Testis (tissue), 3 donors: ENCODE data around the gene RNF144B. TPM values are rescaled to one million over a fixed set of nuclear protein-coding genes. Genes with fewer than 3 reads are reported as not detected.

Source experiments
- DNase-seq: peaks from one replicate; pipeline ENCODE4 v3.0.0-alpha.2; 2019
- H3K27ac ChIP-seq, 2 donors: fragments of 200-600 bp; sonication (generic); one replicate each; pipeline ENCODE4 v1.5.1; 2019
- H3K27me3 ChIP-seq: fragments of 200-600 bp; sonication (generic); one replicate; pipeline ENCODE4 v1.5.1; 2019
- H3K36me3 ChIP-seq: fragments of 200-600 bp; sonication (generic); one replicate; pipeline ENCODE4 v1.5.1; 2017; ENCODE audit warnings: low read depth; ENCODE audit errors: missing control alignments
- H3K4me1 ChIP-seq: fragments of 200-600 bp; sonication (generic); one replicate; pipeline ENCODE4 v1.5.1; 2019
- H3K4me3 ChIP-seq, 2 donors: fragments of 200-600 bp; sonication (generic); one replicate each; pipeline ENCODE4 v1.5.1; 2017 to 2019
- H3K9me3 ChIP-seq: fragments of 200-600 bp; sonication (generic); one replicate; pipeline ENCODE4 v1.5.1; 2017
- POLR2A ChIP-seq: fragments of 450-650 bp; IDR thresholded peaks from one replicate; pipeline ENCODE4 v1.6.1; 2017; ENCODE audit warnings: antibody characterized with exemption, mild to moderate bottlenecking, moderate library complexity
- WGBS, 2 donors: methylation state at CpG; one replicate each; pipeline ENCODE4 v1.1.5; 2018; 5-methylcytosine and 5-hydroxymethylcytosine counted together
- intact Hi-C: fragments of 100-400 bp; cut with DNase I; formaldehyde crosslinking; loops from one replicate; pipeline ENCODE4 v1.15.1; 2023; ENCODE audit warnings: low total_unique reads
- polyA plus RNA-seq: library from polyadenylated mRNA; stranded (reverse); fragments of 350-450 nt; fragmentation: Illumina TruSeq; extraction: RNeasy Lipid Tissue Mini Kit (QIAGEN cat#74804); gene quantifications from one replicate; pipeline ENCODE4 v1.2.3, GENCODE V29; 2014; ENCODE audit warnings: low read depth, low replicate concordance; ENCODE audit not compliant: insufficient read depth
- total RNA-seq, 2 donors: library from RNA; depleted of rRNA; stranded (reverse); fragments of >200 nt; gene quantifications; one replicate each; pipeline ENCODE4 v1.2.3, GENCODE V29; 2016
- TF ChIP-seq, protein P1 (sequence below), 3 experiments: fragments of 450-650 bp in 2 of 3; fragments of 200-600 bp in 1 of 3; sonication (generic) in 1 of 3; IDR thresholded peaks; one replicate each; pipeline ENCODE4 v1.5.1; 2016 to 2019; ENCODE audit warnings: antibody characterized with exemption in 3 of 3, mild to moderate bottlenecking in 2 of 3, moderate library complexity in 1 of 3

Gene RNF144B
- total and polyA plus RNA-seq, 3 donors from 2014 or later, result 6.1 to 6.3 (median 6.1) TPM

DNA sequence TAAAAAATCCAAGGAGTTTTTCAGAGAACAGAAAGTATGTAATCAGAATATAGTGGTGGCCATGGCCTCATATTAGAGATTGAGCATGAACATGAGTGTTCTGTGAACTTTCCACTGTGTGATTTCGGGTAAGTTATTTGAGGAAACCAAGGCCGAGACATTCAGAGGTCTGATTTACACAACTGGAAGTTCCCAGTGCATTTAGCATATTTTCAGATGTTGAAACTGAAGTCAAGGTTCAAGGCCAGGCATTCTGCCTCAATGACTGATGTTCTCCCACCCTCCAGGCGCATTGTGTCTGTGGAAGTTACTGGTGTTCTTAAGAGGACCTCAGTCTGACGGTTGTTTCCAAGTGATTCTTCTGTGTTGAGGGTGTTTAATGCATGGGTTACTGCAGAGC is 26.2 kb downstream of the RNF144B start:
- intact Hi-C loops, result no loop called here
- no peaks in the 10 kb centered on the region for H3K9me3 ChIP-seq
- H3K27ac ChIP-seq, result no peak overlapping the region
- TF ChIP-seq POLR2A, result no peak
- TF ChIP-seq, protein P1, sequence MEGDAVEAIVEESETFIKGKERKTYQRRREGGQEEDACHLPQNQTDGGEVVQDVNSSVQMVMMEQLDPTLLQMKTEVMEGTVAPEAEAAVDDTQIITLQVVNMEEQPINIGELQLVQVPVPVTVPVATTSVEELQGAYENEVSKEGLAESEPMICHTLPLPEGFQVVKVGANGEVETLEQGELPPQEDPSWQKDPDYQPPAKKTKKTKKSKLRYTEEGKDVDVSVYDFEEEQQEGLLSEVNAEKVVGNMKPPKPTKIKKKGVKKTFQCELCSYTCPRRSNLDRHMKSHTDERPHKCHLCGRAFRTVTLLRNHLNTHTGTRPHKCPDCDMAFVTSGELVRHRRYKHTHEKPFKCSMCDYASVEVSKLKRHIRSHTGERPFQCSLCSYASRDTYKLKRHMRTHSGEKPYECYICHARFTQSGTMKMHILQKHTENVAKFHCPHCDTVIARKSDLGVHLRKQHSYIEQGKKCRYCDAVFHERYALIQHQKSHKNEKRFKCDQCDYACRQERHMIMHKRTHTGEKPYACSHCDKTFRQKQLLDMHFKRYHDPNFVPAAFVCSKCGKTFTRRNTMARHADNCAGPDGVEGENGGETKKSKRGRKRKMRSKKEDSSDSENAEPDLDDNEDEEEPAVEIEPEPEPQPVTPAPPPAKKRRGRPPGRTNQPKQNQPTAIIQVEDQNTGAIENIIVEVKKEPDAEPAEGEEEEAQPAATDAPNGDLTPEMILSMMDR (IDR thresholded peaks at IDR 0.05), result no peak
- WGBS, 2 donors, result 85 to 91% methylated on average over 4 of the region's 4 CpGs
- H3K27me3 ChIP-seq, result no peaks in the 10 kb centered on the region
- no peak for DNase-seq
- H3K4me3 ChIP-seq, result no peak overlapping the region
- H3K36me3 ChIP-seq, result no peaks in the 10 kb centered on the region
- H3K4me1 ChIP-seq, result peaks cover 4% of the 10 kb centered on the region

- no peaks in the 10 kb centered on the region for H3K36me3 ChIP-seq
- TF ChIP-seq, protein P1 (IDR thresholded peaks at IDR 0.05), result no peak
- TF ChIP-seq POLR2A, result no peak
- intact Hi-C loops, result no loop called here
- WGBS, 2 donors, result 88 to 94% methylated on average over 1 of the region's 1 CpG
- peaks cover 4% of the 10 kb centered on the region for H3K4me1 ChIP-seq
- H3K4me3 ChIP-seq, result no peak overlapping the region
- H3K27ac ChIP-seq, result no peak overlapping the region
- DNase-seq, result no peak
- H3K27me3 ChIP-seq, result no peaks in the 10 kb centered on the region
- H3K9me3 ChIP-seq, result no peaks in the 10 kb centered on the region
These were observed 27.0 kb downstream of the RNF144B start for GRCh38 chr6:18414116-18414515.

- peak; percentile 25 for DNase-seq
- peak overlapping the region in 1 of 2 donors; percentile 37 for H3K4me3 ChIP-seq
- no peaks in the 10 kb centered on the region for H3K27me3 ChIP-seq
- WGBS, 2 donors, result 62 to 76% methylated on average over 11 of the region's 11 CpGs
- intact Hi-C loops, result no loop called here
- no peak for TF ChIP-seq POLR2A
- TF ChIP-seq, protein P1 (IDR thresholded peaks at IDR 0.05), result no peak
- H3K27ac ChIP-seq, result no peak overlapping the region
- no peaks in the 10 kb centered on the region for H3K36me3 ChIP-seq
- no peaks in the 10 kb centered on the region for H3K9me3 ChIP-seq
- H3K4me1 ChIP-seq, result peaks cover 4% of the 10 kb centered on the region
These were observed 28.1 kb downstream of the RNF144B start for GRCh38 chr6:18415207-18415606.

- Histone ChIP-seq H3K9me3 (no peaks in the 10 kb centered on the region), H3K27me3 (no peaks in the 10 kb centered on the region), H3K4me3 (peak overlapping the region in 1 of 2 donors; percentile 37), H3K27ac (no peak overlapping the region), H3K36me3 (no peaks in the 10 kb centered on the region), H3K4me1 (peaks cover 4% of the 10 kb centered on the region)
- TF ChIP-seq POLR2A, result no peak
- TF ChIP-seq, protein P1 (IDR thresholded peaks at IDR 0.05), result no peak
- DNase-seq, result no peak
- 41 to 48% methylated on average over 4 of the region's 4 CpGs for WGBS, 2 donors
- intact Hi-C loops, result no loop called here
These were observed 28.7 kb downstream of the RNF144B start for GRCh38 chr6:18415671-18416340.

- H3K36me3 ChIP-seq, result no peaks in the 10 kb centered on the region
- H3K9me3 ChIP-seq, result no peaks in the 10 kb centered on the region
- no peaks in the 10 kb centered on the region for H3K27me3 ChIP-seq
- peaks cover 4% of the 10 kb centered on the region for H3K4me1 ChIP-seq
- WGBS, 2 donors, result 52% methylated on average over 2 of the region's 2 CpGs
- no peak overlapping the region for H3K4me3 ChIP-seq
- DNase-seq, result no peak
- intact Hi-C loops, result no loop called here
- H3K27ac ChIP-seq, result no peak overlapping the region
- TF ChIP-seq, protein P1 (IDR thresholded peaks at IDR 0.05), result no peak
- TF ChIP-seq POLR2A, result no peak
These were observed 29.2 kb downstream of the RNF144B start for GRCh38 chr6:18416341-18416679.
